ENCODE results near the gene PDCD4.
A peak's percentile ranks its signal among the peaks of the same experiment; 100 is the strongest.

The PDCD4 gene

DNA sequence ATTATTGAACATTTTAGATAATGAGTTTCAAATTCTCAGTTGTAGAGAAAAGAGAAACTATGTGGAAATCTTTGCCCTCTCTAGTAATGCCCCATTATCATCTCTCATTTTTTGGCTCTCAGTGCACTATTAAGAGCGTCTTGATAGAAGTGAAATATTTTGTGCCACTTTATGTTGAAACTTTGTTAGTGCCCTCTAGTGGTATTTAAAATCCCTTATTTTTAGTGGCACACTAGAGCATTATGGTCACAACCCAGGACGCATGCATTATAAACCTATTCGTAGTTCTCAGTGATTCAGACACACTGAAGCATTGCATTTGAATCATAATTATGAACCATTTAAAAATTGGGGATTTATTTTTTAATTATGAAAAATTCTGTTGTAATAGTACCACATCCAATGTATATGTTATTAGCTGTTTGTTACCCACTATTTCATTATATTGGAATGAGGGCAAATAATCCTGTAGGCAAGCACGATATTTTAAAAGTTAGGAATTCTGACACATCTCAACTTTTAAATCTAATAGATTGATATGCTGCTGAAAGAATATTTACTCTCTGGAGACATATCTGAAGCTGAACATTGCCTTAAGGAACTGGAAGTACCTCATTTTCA is 21.9 kb downstream of the PDCD4 start:
- DNase-seq (ENCODE audit: low spot score) = no peak

DNA sequence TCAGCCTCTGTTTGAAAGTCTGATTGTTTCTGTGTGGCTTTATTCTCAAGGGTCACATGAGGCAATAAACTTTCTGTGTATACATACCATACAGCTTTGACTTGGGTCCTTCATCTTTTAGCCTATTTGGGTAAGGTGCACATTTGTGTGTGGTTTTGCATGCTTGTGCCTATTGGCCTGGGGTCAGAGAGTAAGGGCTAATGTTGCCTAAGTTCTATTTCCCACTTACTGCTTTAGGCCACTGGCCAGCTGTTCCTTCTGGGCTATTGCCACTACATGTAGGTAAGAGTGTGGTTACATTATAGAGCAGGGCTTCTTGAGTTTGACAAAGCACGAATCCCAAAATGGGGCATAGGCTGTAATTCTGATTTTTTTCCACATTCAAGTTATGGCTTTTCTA is 25.5 kb downstream of the PDCD4 start:
- H3K27me3 ChIP-seq (ENCODE audit: insufficient read depth, poor library complexity, severe bottlenecking) = no peaks in the 10 kb centered on the region
- peaks cover 16% of the 10 kb centered on the region for H3K4me1 ChIP-seq (ENCODE audit: insufficient read depth, poor library complexity, severe bottlenecking)
- no peaks in the 10 kb centered on the region for H3K9me3 ChIP-seq (ENCODE audit: severe bottlenecking)
- no peak for DNase-seq (ENCODE audit: low spot score)
- H3K36me3 ChIP-seq (ENCODE audit: low read depth) = peaks cover 90% of the 10 kb centered on the region
- no peak overlapping the region for H3K4me3 ChIP-seq (ENCODE audit: severe bottlenecking)
- TF ChIP-seq CTCF (IDR thresholded peaks at IDR 0.05; ENCODE audit: poor library complexity, severe bottlenecking) = no peak
- ATAC-seq (ENCODE audit: low read depth) = no peak
- H3K27ac ChIP-seq (ENCODE audit: poor library complexity, severe bottlenecking) = no peak overlapping the region

More for the DNA sequence above, 21.9 kb downstream of the PDCD4 start:
- peaks cover 89% of the 10 kb centered on the region for H3K36me3 ChIP-seq (ENCODE audit: low read depth)
- H3K4me1 ChIP-seq (ENCODE audit: insufficient read depth, poor library complexity, severe bottlenecking) = peaks cover 10% of the 10 kb centered on the region
- no peaks in the 10 kb centered on the region for H3K27me3 ChIP-seq (ENCODE audit: insufficient read depth, poor library complexity, severe bottlenecking)
- H3K27ac ChIP-seq (ENCODE audit: poor library complexity, severe bottlenecking) = no peak overlapping the region
- no peaks in the 10 kb centered on the region for H3K9me3 ChIP-seq (ENCODE audit: severe bottlenecking)
- H3K4me3 ChIP-seq (ENCODE audit: severe bottlenecking) = no peak overlapping the region
- ATAC-seq (ENCODE audit: low read depth) = peak; percentile 80; the same call in 2 of the 3 replicates
- peak; percentile 82 for TF ChIP-seq CTCF (IDR thresholded peaks at IDR 0.05; ENCODE audit: poor library complexity, severe bottlenecking)

GRCh38 chr10:110898391-110898790 is 26.7 kb downstream of the PDCD4 start:
- peaks cover 28% of the 10 kb centered on the region for H3K4me1 ChIP-seq (ENCODE audit: insufficient read depth, poor library complexity, severe bottlenecking)
- H3K36me3 ChIP-seq (ENCODE audit: low read depth) = peaks cover 79% of the 10 kb centered on the region
- H3K27ac ChIP-seq (ENCODE audit: poor library complexity, severe bottlenecking) = peak overlapping the region; percentile 35
- DNase-seq (ENCODE audit: low spot score) (no peak), ATAC-seq (ENCODE audit: low read depth) (peak; percentile 35; the same call in 1 of the 3 replicates)
- TF ChIP-seq CTCF (IDR thresholded peaks at IDR 0.05; ENCODE audit: poor library complexity, severe bottlenecking) = no peak
- no peaks in the 10 kb centered on the region for H3K27me3 ChIP-seq (ENCODE audit: insufficient read depth, poor library complexity, severe bottlenecking)
- H3K4me3 ChIP-seq (ENCODE audit: severe bottlenecking) = no peak overlapping the region
- H3K9me3 ChIP-seq (ENCODE audit: severe bottlenecking) = no peaks in the 10 kb centered on the region

GRCh38 chr10:110900983-110901382 is 29.3 kb downstream of the PDCD4 start:
- peaks cover 60% of the 10 kb centered on the region for H3K36me3 ChIP-seq (ENCODE audit: low read depth)
- ATAC-seq (ENCODE audit: low read depth) = no peak
- H3K4me1 ChIP-seq (ENCODE audit: insufficient read depth, poor library complexity, severe bottlenecking) = peaks cover 28% of the 10 kb centered on the region
- no peak overlapping the region for H3K4me3 ChIP-seq (ENCODE audit: severe bottlenecking)
- no peaks in the 10 kb centered on the region for H3K27me3 ChIP-seq (ENCODE audit: insufficient read depth, poor library complexity, severe bottlenecking)
- no peak for TF ChIP-seq CTCF (IDR thresholded peaks at IDR 0.05; ENCODE audit: poor library complexity, severe bottlenecking)
- H3K27ac ChIP-seq (ENCODE audit: poor library complexity, severe bottlenecking) = peak overlapping the region; percentile 66
- H3K9me3 ChIP-seq (ENCODE audit: severe bottlenecking) = no peaks in the 10 kb centered on the region
- DNase-seq (ENCODE audit: low spot score) = no peak

Measured in RWPE2 (cell line).